PFSK-1 (cell line): ENCODE results near the gene BZW2.

Source experiments
- FOXP2 ChIP-seq: optimal IDR thresholded peaks from 2 replicates; pipeline ENCODE3; 2011; ENCODE audit warnings: borderline replicate concordance, control low read depth, inconsistent platforms; ENCODE audit not compliant: insufficient read depth; ENCODE audit errors: extremely low read length, extremely low read depth
- POLR2AphosphoS5 ChIP-seq: IDR thresholded peaks from 2 replicates; pipeline ENCODE4 v1.6.1; 2012; ENCODE audit warnings: low read depth, mild to moderate bottlenecking, control low read depth, low read length, moderate library complexity
- REST ChIP-seq, 2 experiments: IDR thresholded peaks; 2 replicates each; pipeline versions ENCODE4 v1.6.1 to v1.8.0; 2011 to 2012; ENCODE audit warnings: low read depth in 2 of 2, low read length in 2 of 2, control low read depth in 1 of 2, inconsistent platforms in 1 of 2, mild to moderate bottlenecking in 1 of 2, moderate library complexity in 1 of 2; ENCODE audit not compliant: insufficient read depth in 1 of 2
- SIN3A ChIP-seq: IDR thresholded peaks from 2 replicates; pipeline ENCODE4 v1.6.1; 2012; ENCODE audit warnings: mild to moderate bottlenecking, low read length, moderate library complexity, borderline replicate concordance; ENCODE audit not compliant: insufficient read depth
- TAF1 ChIP-seq: IDR thresholded peaks from 2 replicates; pipeline ENCODE4 v1.6.1; 2012; ENCODE audit warnings: low read length, control low read depth, borderline replicate concordance; ENCODE audit not compliant: insufficient read depth

Gene BZW2

DNA sequence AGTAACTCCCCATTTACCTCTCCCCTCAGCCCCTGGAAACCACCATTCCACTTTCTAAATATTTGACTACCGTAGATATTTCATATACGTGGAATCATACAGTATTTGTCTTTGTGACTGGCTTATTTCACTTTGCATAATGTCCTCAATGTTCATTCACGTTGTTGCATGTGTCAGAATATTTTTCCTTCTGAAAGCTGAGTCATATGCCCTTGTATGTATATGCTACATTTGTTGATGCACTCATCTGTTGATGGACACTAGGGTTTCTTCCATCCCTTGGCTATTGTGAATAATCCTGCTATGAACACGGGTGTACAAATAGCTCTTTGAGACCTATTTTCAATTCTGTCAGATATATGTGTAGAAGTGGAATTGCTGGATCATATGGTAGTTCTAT, 81.8 kb downstream of the BZW2 start:
- TF ChIP-seq FOXP2, result no peak
- no peak for TF ChIP-seq SIN3A

DNA sequence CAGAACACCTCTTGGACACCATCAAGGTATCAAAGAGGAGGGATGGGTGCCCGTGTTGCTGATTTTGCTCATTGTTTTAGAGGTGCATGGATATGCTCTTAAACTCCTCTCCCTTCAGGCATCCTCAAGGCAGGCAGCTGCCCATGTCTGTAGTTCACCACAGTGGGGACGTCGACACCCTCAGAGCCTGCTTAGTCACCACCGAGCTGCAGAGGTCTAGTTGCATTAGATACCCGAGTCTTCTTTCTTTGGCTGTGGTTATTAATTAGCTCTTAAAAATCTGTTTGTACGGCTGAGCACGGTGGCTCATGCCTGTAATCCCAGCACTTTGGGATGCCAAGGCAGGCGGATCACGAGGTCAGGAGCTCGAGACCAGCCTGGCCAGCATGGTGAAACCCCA, 82.8 kb downstream of the BZW2 start:
- TF ChIP-seq POLR2AphosphoS5 (no peak), REST (IDR thresholded peaks at IDR 0.05; ENCODE audit: insufficient read depth in 1 of 2, low read depth in 2 of 2, low read length in 2 of 2) (no peak), TAF1 (no peak), SIN3A (no peak), FOXP2 (no peak)

- TF ChIP-seq REST (IDR thresholded peaks at IDR 0.05; ENCODE audit: insufficient read depth in 1 of 2, low read depth in 2 of 2, low read length in 2 of 2), result no peak
- no peak for TF ChIP-seq TAF1
- TF ChIP-seq FOXP2, result no peak
- TF ChIP-seq SIN3A, result no peak
- TF ChIP-seq POLR2AphosphoS5, result no peak
Measured at GRCh38 chr7:16729541-16729940, 83.6 kb downstream of the BZW2 start.

DNA sequence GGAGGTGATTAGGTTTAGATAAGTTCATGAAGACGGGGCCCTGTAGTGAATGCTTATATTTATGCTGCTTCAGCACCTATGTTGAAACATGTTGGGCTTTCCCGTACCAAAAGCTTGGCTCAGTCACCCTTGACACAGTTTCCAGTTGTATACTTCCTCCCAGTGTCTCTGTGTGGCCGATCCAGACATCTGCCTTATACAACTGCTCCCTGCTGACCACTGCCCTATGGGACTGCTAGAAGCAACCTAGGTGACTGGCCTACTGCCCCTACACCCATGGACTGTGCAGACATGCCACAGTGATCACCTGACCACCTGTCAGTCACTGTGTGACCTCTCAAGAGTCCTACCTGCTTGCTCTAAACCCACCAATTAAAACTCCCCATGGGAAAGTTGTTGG, 85.0 kb downstream of the BZW2 start:
- TF ChIP-seq TAF1, result no peak
- no peak for TF ChIP-seq POLR2AphosphoS5
- TF ChIP-seq FOXP2, result no peak
- no peak for TF ChIP-seq REST (IDR thresholded peaks at IDR 0.05; ENCODE audit: insufficient read depth in 1 of 2, low read depth in 2 of 2, low read length in 2 of 2)
- TF ChIP-seq SIN3A, result no peak

GRCh38 chr7:16732828-16733227, 86.8 kb downstream of the BZW2 start:
- TF ChIP-seq TAF1 (no peak), SIN3A (no peak), POLR2AphosphoS5 (no peak), REST (IDR thresholded peaks at IDR 0.05; ENCODE audit: insufficient read depth in 1 of 2, low read depth in 2 of 2, low read length in 2 of 2) (no peak), FOXP2 (no peak)
